HS-5 (cell line): Measurements from ENCODE around the gene GPR55.

ENCODE experiments used
- DNase-seq: peaks from one replicate; pipeline ENCODE4 v3.0.0-alpha.2; 2012; ENCODE audit warnings: low read depth

The GPR55 gene

GRCh38 chr2:230900336-230900995, 24.6 kb downstream of the GPR55 start:
- no peak for DNase-seq

- no peak for DNase-seq
Observed at GRCh38 chr2:230899786-230900185, 25.3 kb downstream of the GPR55 start.

- DNase-seq: no peak
Observed at GRCh38 chr2:230899287-230899686, 25.8 kb downstream of the GPR55 start.

DNA sequence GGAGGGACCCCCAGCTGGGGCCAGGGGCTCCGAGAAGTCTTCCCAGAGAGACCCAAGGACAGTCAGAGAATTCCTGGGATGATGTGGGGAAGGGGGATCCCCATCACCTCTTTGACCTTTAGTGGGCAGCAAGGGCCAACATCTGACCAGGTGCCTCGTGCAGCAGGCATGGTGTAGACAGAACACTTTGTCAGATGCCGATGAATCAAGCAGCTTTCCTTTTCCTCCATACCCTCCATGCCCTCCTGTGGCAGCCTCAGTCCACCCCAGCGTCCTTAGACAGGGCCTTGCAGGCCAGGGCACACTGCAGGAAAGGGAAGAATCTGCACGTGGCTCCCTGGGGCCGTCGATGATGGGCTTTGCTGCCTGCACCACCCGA, 26.3 kb downstream of the GPR55 start:
- no peak for DNase-seq

GRCh38 chr2:230898016-230898712, 26.9 kb downstream of the GPR55 start:
- DNase-seq: no peak

DNA sequence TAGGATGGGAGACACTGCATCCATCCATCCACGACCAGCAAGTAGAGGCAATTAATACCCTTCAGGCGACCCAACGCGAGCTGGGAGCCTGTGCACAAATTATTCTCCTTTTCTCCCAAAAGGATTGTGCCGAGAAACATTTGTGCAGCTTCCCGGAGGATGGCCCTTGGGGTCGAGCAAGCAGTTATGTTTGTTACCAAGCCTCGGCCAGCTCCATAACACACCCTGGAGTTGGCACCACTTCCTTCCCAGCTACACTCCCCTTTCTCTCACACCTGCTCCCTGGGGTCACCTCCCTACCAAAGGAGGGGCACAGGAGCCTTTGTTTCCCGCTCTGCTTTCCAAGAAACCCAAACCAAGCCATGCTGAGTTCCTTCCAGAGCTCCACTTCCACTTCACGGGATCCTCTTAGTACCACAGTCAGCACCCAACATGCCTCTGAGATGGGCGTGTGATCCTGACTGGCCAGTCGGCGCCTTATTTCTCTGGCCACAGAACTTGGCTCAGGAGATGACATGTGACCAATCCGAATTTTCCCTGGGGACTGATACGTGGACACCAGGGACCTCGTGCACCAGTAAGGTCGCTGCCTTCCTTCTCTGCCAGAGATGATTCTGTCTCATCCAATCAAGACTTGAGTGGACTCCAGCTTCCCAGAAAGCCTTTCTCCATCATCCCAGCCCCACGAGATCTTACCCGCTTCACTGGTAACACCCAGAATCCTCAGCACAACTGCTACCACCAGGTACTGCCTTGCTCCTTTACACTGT, 28.5 kb downstream of the GPR55 start:
- no peak for DNase-seq

GRCh38 chr2:230895536-230896345, 29.3 kb downstream of the GPR55 start:
- no peak for DNase-seq

GRCh38 chr2:230893841-230894781, 30.9 kb downstream of the GPR55 start:
- no peak for DNase-seq

DNA sequence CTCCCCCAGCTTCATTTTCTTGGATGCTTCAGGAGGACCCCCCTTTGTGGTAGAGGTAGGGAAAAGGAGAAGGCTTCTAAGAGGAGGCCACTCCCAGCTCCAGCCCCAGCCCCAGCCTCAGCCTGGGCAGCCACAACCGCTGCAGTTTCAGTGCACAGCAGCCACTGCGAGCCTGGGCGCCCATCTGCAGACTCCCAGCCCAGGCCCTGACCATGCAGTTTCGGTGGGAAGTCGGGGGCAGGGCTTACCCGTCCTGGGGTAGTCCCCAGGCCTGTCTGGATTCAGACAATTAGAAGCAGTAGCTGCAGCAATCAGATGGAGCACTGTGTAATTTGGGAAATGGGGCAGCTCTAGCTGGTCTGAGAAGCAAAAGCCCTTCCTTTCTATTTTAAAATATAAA, 31.7 kb downstream of the GPR55 start:
- DNase-seq: no peak

DNA sequence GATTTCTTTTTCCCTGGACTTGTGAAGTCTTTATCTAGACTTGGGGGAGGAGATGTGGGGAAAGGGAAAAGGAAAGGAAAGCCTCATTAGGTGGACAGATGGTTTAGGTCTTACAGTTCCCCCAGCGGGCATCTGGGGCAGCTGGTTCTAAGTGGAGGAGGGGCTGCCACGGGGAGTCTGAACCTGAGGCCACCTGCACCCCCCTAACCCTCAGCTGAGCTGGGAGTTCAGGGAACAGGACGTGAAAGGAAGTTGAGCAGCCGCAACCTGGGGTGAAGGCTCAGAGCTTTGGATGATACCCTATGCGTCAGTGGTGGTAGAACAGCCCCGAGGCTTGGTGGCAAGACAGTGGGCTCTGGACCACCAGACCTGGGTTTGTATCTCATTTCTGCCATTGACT, 33.5 kb downstream of the GPR55 start:
- no peak for DNase-seq

GRCh38 chr2:230891064-230891463, 34.0 kb downstream of the GPR55 start:
- no peak for DNase-seq

- DNase-seq: no peak
Observed at GRCh38 chr2:230890646-230891045, 34.4 kb downstream of the GPR55 start.

- no peak for DNase-seq
Observed at GRCh38 chr2:230889911-230890601, 35.0 kb downstream of the GPR55 start.

DNA sequence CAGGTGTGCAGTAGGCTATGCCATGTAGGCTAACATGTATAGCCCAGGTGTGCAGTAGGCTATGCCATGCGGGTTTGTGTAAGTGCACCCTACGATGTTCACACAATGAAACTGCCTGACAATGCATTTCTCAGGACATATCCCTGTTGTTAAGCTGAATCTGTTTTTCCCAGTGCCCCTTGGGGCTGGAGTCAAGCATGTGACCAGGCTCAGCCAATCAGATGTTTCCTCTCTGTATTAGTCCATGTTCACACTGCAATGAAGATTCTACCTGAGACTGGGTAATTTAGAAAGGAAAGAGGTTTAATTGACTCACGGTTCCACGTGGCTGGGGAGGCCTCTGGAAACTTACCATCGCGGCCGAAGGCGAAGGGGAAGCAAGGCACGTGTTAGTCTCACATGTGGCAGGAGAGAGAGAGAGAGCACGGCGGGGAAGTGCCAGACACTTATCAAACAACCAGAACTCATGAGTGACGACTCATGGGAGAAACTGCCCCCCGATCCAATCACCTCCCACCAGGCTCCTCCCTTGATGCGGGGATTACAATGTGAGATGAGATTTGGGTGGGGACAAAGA, 36.1 kb downstream of the GPR55 start:
- no peak for DNase-seq

DNA sequence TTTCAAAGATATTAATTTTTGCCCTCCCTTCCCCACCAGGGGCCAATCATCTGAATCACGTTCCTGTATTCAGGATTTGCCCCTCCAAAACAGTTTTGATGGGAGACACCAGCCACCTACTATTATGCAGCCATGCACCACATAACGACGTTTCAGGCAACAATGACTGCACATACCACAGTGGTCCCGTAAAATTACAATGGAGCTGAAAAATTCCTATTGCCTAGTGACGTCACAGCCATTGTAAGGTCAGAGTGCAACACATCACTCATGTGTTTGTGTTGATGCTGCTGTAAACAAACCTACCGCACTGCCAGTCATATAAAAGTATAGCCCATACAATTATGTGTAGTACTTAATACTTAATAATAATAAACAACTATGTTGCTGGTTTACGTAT, 37.7 kb downstream of the GPR55 start:
- DNase-seq: no peak

DNA sequence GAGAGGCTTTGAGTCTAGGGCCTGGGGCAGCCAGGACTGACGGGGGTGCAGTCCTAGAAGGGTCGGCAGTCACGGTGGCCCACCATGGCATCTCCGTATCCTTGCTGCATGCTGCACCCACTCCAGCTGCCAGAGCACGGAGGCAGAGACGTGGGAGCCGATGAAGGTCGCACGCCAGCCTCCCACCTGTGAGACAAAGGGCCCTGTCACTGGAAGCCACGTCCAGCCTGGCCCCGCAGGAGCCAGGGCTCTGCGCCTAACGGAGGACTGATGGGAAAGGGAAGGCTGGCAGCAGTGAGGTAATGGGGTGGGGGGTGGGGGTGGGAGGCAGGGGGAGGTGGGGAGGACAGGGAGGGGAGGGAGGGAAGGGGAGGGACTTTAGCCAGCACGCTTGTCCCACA, 38.4 kb downstream of the GPR55 start:
- no peak for DNase-seq

DNA sequence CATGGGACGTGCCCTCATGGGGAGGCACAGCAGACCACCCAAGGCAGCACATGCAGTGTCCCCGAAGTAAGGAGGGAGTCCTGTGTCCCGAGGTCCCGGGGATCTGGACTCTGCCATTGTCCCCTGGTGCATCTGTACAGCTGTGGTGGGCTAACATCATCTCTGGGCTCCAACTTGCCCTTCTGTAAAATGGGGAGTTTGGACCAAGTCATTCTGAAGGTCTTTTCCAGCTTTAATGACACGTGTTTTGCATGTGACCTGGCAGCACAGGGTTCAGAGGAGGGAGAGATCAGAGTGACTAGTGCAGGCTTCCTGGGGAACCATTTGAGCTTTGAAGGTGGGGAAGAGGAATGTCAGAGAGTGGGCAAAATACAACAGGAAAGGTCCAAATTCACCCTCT, 38.8 kb downstream of the GPR55 start:
- DNase-seq: no peak

DNA sequence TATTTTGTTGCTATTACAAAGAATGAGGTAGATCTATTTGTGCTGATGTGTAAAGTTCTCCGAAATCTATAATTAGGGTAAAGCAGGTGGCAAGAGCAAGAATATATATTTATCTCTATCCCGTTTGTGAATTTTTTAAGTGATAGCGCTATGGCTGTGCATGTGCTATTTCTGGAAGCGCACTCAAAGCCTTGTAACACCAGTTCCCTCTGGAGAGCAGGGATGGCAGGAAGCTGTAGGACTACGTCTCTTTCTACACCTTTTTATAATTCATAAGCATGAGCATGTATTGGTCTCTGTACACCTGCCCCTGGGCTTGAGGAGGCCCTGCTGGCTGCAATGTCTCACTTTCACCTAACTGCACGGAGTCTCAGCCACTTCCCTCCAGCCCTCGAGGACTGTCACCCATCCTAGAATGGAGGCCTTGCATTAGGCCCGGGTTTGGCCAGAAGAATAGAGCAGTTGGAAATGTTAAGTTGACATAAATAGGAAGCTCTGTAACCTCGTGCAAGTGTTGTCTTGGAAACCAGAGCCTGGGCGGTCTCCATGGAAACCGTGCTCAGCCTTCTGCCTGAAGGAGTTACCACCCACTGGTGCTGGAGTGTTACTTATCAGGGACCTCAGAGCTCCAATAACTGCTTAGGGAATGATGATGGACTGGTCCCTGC, 39.4 kb downstream of the GPR55 start:
- no peak for DNase-seq

DNA sequence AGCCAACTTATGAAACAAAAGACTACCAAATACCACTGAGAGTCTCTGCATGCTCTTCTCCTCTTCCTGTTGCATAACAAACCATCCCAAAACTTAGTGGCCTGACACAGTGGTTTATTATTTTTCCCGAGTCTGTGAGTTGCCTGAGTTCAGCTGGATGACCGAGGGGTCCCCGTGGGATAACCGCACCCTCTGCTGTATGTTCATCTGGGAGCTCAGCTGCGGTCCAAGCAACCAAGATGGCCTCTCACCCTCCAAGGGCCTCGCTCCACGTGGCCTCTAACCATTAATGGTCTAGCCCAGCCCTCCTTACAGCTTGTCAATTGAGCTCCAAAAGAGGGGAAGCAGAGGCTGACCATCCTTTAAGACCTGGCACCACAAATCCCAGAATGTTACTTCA, 43.2 kb downstream of the GPR55 start:
- no peak for DNase-seq

DNA sequence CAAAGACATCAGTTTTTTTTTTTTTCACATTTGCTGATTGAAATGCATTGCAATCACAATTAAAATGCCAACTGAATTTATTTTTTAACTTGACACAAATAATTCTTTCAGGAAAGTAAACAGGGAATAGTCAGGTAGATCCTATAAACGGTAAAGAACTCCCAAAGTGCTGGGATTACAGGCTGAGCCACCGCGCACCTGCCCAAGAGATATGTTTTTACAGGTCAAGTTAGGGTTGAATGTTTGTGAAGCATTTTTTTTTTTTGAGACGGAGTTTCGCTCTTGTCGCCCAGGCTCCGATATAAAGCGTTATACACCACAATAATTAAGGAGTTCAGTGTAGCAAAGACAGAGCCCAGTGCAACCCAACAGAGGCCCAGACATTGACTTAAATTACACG, 45.2 kb downstream of the GPR55 start:
- no peak for DNase-seq
